Measurements from ENCODE around the gene MAST4. TPM values are rescaled to one million over a fixed set of nuclear protein-coding genes. Genes with fewer than 3 reads are reported as not detected.

MAST4 gene
- total RNA-seq, 4 donors from 2014 or later: 8.2 to 203 (median 35.5) TPM

DNA sequence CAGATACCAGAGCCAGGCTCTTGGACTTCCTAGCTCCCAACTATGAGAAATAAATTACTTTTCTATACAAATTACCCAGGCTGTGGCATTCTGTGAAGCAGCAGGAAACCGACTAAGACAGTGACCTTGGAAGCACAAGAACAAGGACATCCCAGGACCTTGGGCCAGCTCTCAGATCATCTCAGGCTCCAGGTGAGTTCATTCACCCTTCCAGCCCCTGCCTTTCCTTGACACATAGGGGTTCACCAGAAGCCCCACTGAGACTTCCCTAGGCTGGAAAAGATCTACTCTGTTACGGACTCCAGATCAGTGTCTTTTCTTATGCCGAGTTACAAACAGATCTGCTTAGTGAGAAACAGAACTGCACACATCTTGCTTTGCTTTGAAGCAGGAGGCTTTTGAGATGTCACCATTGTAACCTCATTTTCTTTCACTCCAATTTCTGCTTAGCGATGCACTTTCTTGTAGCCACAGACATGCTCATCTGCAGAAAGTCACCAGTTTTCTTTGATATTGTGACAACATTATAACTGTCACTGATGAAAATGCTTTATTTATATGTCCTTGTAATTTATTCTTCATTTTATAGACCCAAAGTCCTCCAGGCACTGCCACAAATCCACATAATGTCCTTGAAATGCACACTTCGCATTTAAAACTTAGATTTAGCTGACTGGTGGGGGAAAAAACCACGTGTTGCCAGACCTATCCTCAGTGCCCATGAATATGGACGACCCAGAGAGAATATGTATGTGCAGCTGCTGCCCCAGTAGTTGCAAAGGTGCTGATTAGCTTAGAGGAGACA lies 592.3 kb downstream of the MAST4 start:
- no peak overlapping the region for H3K4me3 ChIP-seq
- no peak overlapping the region for H3K27ac ChIP-seq
- peaks cover 0 to 4% of the 10 kb centered on the region in 2 donors for H3K4me1 ChIP-seq
- H3K36me3 ChIP-seq: no peaks in the 10 kb centered on the region
- no peaks in the 10 kb centered on the region for H3K9me3 ChIP-seq
- DNase-seq: no peak
- no peak for TF ChIP-seq POLR2A (IDR thresholded peaks at IDR 0.05)
- TF ChIP-seq, protein P1, sequence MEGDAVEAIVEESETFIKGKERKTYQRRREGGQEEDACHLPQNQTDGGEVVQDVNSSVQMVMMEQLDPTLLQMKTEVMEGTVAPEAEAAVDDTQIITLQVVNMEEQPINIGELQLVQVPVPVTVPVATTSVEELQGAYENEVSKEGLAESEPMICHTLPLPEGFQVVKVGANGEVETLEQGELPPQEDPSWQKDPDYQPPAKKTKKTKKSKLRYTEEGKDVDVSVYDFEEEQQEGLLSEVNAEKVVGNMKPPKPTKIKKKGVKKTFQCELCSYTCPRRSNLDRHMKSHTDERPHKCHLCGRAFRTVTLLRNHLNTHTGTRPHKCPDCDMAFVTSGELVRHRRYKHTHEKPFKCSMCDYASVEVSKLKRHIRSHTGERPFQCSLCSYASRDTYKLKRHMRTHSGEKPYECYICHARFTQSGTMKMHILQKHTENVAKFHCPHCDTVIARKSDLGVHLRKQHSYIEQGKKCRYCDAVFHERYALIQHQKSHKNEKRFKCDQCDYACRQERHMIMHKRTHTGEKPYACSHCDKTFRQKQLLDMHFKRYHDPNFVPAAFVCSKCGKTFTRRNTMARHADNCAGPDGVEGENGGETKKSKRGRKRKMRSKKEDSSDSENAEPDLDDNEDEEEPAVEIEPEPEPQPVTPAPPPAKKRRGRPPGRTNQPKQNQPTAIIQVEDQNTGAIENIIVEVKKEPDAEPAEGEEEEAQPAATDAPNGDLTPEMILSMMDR (IDR thresholded peaks at IDR 0.05): no peak
- intact Hi-C loops (cut with DNase I; ENCODE audit: low total_unique reads): no loop called here
- no peaks in the 10 kb centered on the region for H3K27me3 ChIP-seq

DNA sequence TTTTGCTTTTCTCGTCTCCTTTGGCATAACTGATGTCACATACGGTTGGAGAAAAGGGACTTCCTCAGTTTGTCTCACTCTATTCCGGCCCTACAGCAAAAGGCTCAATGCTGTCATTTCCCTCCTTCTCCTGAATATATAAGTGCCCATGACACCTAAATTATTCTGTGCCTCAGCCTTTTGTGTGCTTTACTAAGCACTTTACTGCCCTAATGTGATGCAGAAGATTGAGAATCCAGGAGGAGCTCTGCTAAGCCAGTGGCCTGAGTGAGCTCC lies 592.8 kb downstream of the MAST4 start:
- H3K27me3 ChIP-seq: no peaks in the 10 kb centered on the region
- no peak overlapping the region for H3K4me3 ChIP-seq
- no peak for TF ChIP-seq POLR2A (IDR thresholded peaks at IDR 0.05)
- TF ChIP-seq, protein P1 (IDR thresholded peaks at IDR 0.05): no peak
- H3K4me1 ChIP-seq: peaks cover 0 to 4% of the 10 kb centered on the region in 2 donors
- H3K9me3 ChIP-seq: no peaks in the 10 kb centered on the region
- H3K36me3 ChIP-seq: no peaks in the 10 kb centered on the region
- H3K27ac ChIP-seq: no peak overlapping the region
- no peak for DNase-seq
- intact Hi-C loops (cut with DNase I; ENCODE audit: low total_unique reads): no loop called here

DNA sequence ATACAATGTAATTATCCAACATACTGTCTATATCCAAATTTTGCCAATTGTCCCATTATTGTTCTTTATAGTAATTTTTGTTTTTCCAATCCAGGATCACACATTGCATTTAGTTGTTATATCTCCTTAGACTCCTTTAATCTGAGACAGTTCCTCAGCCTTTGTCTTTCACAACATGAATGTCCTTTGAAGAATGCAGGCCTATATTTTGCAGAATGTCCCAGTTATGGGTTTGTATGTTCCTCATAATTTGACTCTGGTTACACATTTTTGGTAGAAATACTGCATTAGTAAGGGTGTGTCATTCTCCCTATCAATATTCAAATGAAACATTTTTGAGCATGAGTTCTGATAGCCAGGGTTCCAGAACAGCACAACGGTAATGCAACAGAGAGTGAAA lies 593.7 kb downstream of the MAST4 start:
- no peak for TF ChIP-seq POLR2A (IDR thresholded peaks at IDR 0.05)
- TF ChIP-seq, protein P1 (IDR thresholded peaks at IDR 0.05): no peak
- Histone ChIP-seq H3K4me3 (no peak overlapping the region), H3K9me3 (no peaks in the 10 kb centered on the region), H3K27ac (no peak overlapping the region), H3K27me3 (no peaks in the 10 kb centered on the region), H3K4me1 (peaks cover 0 to 4% of the 10 kb centered on the region in 2 donors), H3K36me3 (no peaks in the 10 kb centered on the region)
- intact Hi-C loops (cut with DNase I; ENCODE audit: low total_unique reads): no loop called here
- DNase-seq: no peak

DNA sequence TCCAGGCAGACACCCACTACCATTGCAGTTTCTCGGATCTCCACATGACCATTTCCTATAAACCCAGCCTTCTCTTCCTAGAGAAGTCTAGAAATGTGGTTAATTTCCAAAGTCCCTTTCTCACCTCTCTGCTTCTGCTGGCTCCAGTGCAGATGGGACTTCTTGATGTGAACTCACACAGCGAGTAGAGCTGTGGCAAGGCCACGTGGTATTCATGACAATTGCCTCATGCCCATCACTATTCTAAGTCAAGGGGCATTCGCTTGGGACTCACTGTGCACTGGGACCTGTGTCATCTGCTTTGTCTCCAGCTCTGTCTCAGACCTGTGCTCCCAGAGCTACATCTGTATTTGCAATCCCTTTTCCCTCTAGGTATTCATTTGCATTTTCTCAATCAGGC lies 594.2 kb downstream of the MAST4 start:
- Histone ChIP-seq H3K4me1 (peaks cover 0 to 4% of the 10 kb centered on the region in 2 donors), H3K36me3 (no peaks in the 10 kb centered on the region), H3K9me3 (no peaks in the 10 kb centered on the region), H3K4me3 (no peak overlapping the region), H3K27me3 (no peaks in the 10 kb centered on the region), H3K27ac (no peak overlapping the region)
- TF ChIP-seq POLR2A (IDR thresholded peaks at IDR 0.05): no peak
- TF ChIP-seq, protein P1 (IDR thresholded peaks at IDR 0.05): no peak
- no peak for DNase-seq
- intact Hi-C loops (cut with DNase I; ENCODE audit: low total_unique reads): no loop called here

DNA sequence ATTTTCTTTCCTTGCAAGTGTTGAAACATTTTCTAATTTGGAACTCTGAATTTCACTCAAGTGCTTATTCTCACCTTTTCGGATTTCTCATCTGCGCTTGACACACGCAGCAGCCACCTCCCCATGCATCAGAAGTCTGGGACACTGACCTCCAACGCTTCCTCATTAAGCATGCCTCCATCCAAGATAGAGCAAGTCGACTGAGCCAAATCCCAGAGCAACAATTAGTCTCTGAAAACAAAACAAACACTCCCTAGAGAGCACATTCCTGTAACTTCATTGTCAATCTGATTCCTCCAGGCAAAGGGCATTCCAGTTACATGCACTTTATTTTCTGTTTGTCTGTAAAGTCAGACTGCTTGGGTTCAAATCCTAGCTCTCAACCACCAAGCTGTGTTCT lies 594.7 kb downstream of the MAST4 start:
- intact Hi-C loops (cut with DNase I; ENCODE audit: low total_unique reads): no loop called here
- Histone ChIP-seq H3K27me3 (no peaks in the 10 kb centered on the region), H3K4me3 (no peak overlapping the region), H3K9me3 (no peaks in the 10 kb centered on the region), H3K4me1 (peaks cover 0 to 4% of the 10 kb centered on the region in 2 donors), H3K27ac (no peak overlapping the region), H3K36me3 (no peaks in the 10 kb centered on the region)
- TF ChIP-seq, protein P1 (IDR thresholded peaks at IDR 0.05): no peak
- no peak for TF ChIP-seq POLR2A (IDR thresholded peaks at IDR 0.05)
- no peak for DNase-seq

Data from uterus (tissue), 4 donors.